ENCODE measurements around the gene DOCK10.

The DOCK10 gene

GRCh38 chr2:224820283-224820991 lies 221.8 kb downstream of the DOCK10 start:
- Histone ChIP-seq H3K27me3 (no peaks in the 10 kb centered on the region), H3K4me1 (no peaks in the 10 kb centered on the region), H3K36me3 (no peaks in the 10 kb centered on the region), H3K4me3 (ENCODE audit: low read depth, low read length) (no peak overlapping the region), H3K9me3 (no peaks in the 10 kb centered on the region)
- TF ChIP-seq, protein P1, sequence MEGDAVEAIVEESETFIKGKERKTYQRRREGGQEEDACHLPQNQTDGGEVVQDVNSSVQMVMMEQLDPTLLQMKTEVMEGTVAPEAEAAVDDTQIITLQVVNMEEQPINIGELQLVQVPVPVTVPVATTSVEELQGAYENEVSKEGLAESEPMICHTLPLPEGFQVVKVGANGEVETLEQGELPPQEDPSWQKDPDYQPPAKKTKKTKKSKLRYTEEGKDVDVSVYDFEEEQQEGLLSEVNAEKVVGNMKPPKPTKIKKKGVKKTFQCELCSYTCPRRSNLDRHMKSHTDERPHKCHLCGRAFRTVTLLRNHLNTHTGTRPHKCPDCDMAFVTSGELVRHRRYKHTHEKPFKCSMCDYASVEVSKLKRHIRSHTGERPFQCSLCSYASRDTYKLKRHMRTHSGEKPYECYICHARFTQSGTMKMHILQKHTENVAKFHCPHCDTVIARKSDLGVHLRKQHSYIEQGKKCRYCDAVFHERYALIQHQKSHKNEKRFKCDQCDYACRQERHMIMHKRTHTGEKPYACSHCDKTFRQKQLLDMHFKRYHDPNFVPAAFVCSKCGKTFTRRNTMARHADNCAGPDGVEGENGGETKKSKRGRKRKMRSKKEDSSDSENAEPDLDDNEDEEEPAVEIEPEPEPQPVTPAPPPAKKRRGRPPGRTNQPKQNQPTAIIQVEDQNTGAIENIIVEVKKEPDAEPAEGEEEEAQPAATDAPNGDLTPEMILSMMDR (IDR thresholded peaks at IDR 0.05; ENCODE audit: low read depth, low read length) = no peak
- no peak for DNase-seq

GRCh38 chr2:224819075-224819474 lies 223.2 kb downstream of the DOCK10 start:
- no peak overlapping the region for H3K4me3 ChIP-seq (ENCODE audit: low read depth, low read length)
- TF ChIP-seq, protein P1 (IDR thresholded peaks at IDR 0.05; ENCODE audit: low read depth, low read length) = no peak
- H3K27me3 ChIP-seq = no peaks in the 10 kb centered on the region
- H3K36me3 ChIP-seq = no peaks in the 10 kb centered on the region
- no peaks in the 10 kb centered on the region for H3K9me3 ChIP-seq
- H3K4me1 ChIP-seq = no peaks in the 10 kb centered on the region
- DNase-seq = no peak

- Histone ChIP-seq H3K4me1 (no peaks in the 10 kb centered on the region), H3K9me3 (no peaks in the 10 kb centered on the region), H3K36me3 (no peaks in the 10 kb centered on the region), H3K4me3 (ENCODE audit: low read depth, low read length) (no peak overlapping the region), H3K27me3 (no peaks in the 10 kb centered on the region)
- DNase-seq = no peak
- TF ChIP-seq, protein P1 (IDR thresholded peaks at IDR 0.05; ENCODE audit: low read depth, low read length) = no peak
These were observed 224.6 kb downstream of the DOCK10 start for GRCh38 chr2:224817676-224818075.

DNA sequence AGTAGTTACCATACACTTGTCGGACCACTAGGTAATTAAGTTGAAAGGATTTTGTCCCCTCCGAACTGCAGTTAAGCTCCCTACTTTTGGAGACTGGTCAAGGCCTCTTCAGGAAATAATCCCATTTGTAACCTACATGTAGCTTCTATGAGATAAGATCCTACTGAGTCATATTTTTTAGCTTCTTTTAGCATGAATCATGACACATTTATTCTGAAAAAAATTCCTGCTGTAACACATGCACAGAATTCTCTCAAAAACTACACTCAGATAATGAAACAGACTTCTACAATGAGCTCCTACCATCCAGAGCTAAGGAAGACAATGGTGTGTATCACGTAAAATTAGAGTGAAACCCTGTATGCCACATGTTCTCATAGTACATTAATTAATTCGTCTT lies 225.5 kb downstream of the DOCK10 start:
- TF ChIP-seq, protein P1 (IDR thresholded peaks at IDR 0.05; ENCODE audit: low read depth, low read length) = no peak
- Histone ChIP-seq H3K4me1 (no peaks in the 10 kb centered on the region), H3K36me3 (no peaks in the 10 kb centered on the region), H3K9me3 (no peaks in the 10 kb centered on the region), H3K4me3 (ENCODE audit: low read depth, low read length) (no peak overlapping the region), H3K27me3 (no peaks in the 10 kb centered on the region)
- DNase-seq = no peak

DNA sequence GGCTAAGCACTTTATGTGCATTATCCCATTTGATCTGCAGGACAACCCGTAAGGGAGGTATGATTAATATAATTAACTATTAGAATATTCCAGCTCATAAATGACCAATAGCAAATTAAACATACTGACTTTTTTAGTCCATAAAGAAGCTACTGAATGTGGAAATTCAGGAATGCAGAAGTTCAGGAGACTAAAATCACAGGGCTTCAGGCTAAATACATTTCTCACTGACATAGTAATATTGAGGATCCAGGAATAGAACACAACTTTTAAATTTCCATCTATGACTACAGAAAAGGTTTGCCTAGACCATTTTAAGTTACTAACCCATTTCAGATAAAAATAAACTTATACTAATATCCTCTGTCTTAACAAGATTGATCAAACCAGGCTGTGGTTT lies 228.7 kb downstream of the DOCK10 start:
- Histone ChIP-seq H3K9me3 (no peaks in the 10 kb centered on the region), H3K36me3 (no peaks in the 10 kb centered on the region), H3K27me3 (no peaks in the 10 kb centered on the region), H3K4me1 (no peaks in the 10 kb centered on the region), H3K4me3 (ENCODE audit: low read depth, low read length) (no peak overlapping the region)
- TF ChIP-seq, protein P1 (IDR thresholded peaks at IDR 0.05; ENCODE audit: low read depth, low read length) = no peak
- DNase-seq = no peak

GRCh38 chr2:224807153-224807964 lies 234.9 kb downstream of the DOCK10 start:
- no peak overlapping the region for H3K4me3 ChIP-seq (ENCODE audit: low read depth, low read length)
- no peak for DNase-seq
- no peaks in the 10 kb centered on the region for H3K9me3 ChIP-seq
- H3K36me3 ChIP-seq = no peaks in the 10 kb centered on the region
- no peaks in the 10 kb centered on the region for H3K27me3 ChIP-seq
- H3K4me1 ChIP-seq = no peaks in the 10 kb centered on the region
- TF ChIP-seq, protein P1 (IDR thresholded peaks at IDR 0.05; ENCODE audit: low read depth, low read length) = peak; percentile 19; the same call in 1 of the 2 replicates

Data from BE2C (cell line).